Panc1 (cell line): ENCODE data around the gene TCAF1.
"Not testable (repeated sequence)": the region's sequence is repeated elsewhere in the genome, so short reads cannot be mapped to it uniquely, and the experiment has no call there.

Experiments used
- POLR2AphosphoS5 ChIP-seq: IDR thresholded peaks from 2 replicates; pipeline ENCODE4 v1.6.1; 2012; ENCODE audit warnings: mild to moderate bottlenecking, low read depth, low read length, moderate library complexity
- TF ChIP-seq, protein P1 (sequence below): fragments of 450-650 bp; IDR thresholded peaks from 2 replicates; pipeline ENCODE4 v1.5.1; 2017; ENCODE audit warnings: mild to moderate bottlenecking

DNA sequence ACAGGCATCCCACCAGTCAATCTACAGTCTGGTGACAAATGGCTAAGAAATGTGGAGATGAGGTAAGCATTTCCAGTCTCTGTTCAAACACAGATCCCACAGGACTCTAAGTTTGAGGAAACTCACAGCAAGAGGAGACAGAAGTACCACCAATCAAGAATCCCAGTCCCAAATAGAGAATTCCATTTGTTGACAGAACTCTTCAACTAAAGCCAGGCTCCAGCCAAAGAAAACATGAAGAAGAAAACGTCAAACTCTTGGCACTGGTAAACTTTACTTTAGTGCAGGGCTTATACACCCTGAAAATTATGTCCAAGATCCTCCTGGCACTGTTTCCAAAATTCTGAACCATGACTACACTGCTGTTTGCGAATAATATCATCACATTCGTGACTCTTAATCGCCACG is 95.3 kb downstream of the TCAF1 start:
- TF ChIP-seq, protein P1, sequence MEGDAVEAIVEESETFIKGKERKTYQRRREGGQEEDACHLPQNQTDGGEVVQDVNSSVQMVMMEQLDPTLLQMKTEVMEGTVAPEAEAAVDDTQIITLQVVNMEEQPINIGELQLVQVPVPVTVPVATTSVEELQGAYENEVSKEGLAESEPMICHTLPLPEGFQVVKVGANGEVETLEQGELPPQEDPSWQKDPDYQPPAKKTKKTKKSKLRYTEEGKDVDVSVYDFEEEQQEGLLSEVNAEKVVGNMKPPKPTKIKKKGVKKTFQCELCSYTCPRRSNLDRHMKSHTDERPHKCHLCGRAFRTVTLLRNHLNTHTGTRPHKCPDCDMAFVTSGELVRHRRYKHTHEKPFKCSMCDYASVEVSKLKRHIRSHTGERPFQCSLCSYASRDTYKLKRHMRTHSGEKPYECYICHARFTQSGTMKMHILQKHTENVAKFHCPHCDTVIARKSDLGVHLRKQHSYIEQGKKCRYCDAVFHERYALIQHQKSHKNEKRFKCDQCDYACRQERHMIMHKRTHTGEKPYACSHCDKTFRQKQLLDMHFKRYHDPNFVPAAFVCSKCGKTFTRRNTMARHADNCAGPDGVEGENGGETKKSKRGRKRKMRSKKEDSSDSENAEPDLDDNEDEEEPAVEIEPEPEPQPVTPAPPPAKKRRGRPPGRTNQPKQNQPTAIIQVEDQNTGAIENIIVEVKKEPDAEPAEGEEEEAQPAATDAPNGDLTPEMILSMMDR, result not testable (repeated sequence)
- TF ChIP-seq POLR2AphosphoS5, result not testable (repeated sequence)
